IPS-18c (cell line): ENCODE measurements around the gene TLE4.

Experiments used
- H3K4me3 ChIP-seq: 2 replicates; pipeline ENCODE4 v1.7.0; 2013; ENCODE audit warnings: low read depth, mild to moderate bottlenecking, low read length, moderate library complexity; ENCODE audit not compliant: insufficient read depth
- H3K9me3 ChIP-seq: one replicate; pipeline ENCODE4 v1.6.1; 2013; ENCODE audit warnings: mild to moderate bottlenecking, low read length, moderate library complexity; ENCODE audit not compliant: control insufficient read depth, insufficient read depth

TLE4 gene

GRCh38 chr9:79664375-79664831, 92.6 kb downstream of the TLE4 start:
- Histone ChIP-seq H3K4me3 (no peak overlapping the region), H3K9me3 (no peaks in the 10 kb centered on the region)

- no peak overlapping the region for H3K4me3 ChIP-seq
- H3K9me3 ChIP-seq, result no peaks in the 10 kb centered on the region
Measured at GRCh38 chr9:79665369-79665768, 93.6 kb downstream of the TLE4 start.

- Histone ChIP-seq H3K4me3 (no peak overlapping the region), H3K9me3 (no peaks in the 10 kb centered on the region)
Measured at GRCh38 chr9:79665931-79666330, 94.2 kb downstream of the TLE4 start.

DNA sequence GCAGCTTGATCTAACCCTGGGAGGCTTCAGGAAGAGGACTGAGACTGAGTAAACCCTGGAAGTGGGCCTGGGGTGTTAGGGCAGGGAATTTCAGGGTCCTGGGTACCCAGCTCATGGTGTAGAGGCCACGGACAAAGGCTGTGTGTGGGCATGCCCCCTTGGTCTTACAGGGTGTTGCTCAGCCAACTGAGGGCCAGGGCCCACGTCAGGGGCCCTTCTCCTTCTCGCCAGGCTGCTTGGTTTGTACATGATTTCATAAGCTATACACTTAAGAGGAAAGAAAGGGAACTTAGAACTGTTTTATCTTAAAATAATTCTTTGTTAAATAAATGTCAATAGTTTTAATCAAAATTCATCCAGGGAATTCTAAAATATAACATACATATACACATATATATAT, 95.4 kb downstream of the TLE4 start:
- no peaks in the 10 kb centered on the region for H3K9me3 ChIP-seq
- H3K4me3 ChIP-seq, result no peak overlapping the region

DNA sequence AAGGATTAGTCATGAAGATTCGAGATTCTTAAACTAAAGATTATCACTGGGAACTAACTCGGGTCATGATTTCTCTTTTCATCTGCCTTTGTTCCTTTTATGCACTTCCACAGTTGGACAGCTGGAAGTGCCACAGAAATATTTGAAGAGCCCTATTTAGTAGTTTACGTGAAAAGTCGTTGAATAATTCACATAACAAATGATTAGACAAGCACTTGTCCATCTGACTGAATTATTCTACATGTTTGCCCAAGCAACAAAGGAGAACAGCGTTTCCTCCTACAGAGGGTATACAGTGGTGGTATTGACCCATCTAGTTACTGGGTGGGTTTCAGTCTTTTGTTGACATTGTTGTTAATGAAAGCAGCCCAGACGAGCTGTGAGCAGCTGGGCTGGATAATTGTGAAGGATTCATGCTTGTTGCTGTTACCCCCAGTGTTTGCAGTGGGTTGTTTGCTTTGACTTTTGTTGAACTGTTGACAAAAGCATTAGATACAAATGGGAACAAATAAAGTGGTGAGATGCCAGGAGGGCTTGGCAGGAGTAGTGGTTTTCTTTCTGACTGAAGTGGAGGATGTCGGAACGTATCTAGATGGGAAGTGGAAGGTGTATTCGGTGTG, 96.2 kb downstream of the TLE4 start:
- no peaks in the 10 kb centered on the region for H3K9me3 ChIP-seq
- H3K4me3 ChIP-seq, result no peak overlapping the region

- no peaks in the 10 kb centered on the region for H3K9me3 ChIP-seq
- H3K4me3 ChIP-seq, result no peak overlapping the region
Measured at GRCh38 chr9:79668956-79669355, 97.2 kb downstream of the TLE4 start.

- no peaks in the 10 kb centered on the region for H3K9me3 ChIP-seq
- no peak overlapping the region for H3K4me3 ChIP-seq
Measured at GRCh38 chr9:79670269-79670961, 98.7 kb downstream of the TLE4 start.

DNA sequence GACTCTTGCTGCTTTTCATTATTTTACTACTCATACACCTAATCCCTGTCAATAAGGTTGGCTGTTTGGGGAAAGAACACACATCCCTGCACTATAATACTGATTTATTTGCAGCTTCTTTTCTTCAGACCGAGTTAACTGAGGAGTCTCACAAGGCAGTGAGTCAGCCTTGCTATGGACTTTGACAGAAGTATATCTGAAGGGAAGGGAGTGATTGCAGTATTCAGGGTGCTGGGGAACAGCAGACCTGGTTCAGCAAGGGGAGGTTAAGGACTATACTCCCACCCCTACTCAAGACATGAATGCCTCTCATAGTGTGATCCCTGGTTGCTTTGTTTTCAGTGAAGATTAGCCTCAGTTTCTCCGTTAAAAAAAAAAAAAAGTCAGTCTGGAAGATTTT, 99.8 kb downstream of the TLE4 start:
- Histone ChIP-seq H3K9me3 (no peaks in the 10 kb centered on the region), H3K4me3 (no peak overlapping the region)

- no peak overlapping the region for H3K4me3 ChIP-seq
- no peaks in the 10 kb centered on the region for H3K9me3 ChIP-seq
Measured at GRCh38 chr9:79672236-79672635, 100.5 kb downstream of the TLE4 start.

DNA sequence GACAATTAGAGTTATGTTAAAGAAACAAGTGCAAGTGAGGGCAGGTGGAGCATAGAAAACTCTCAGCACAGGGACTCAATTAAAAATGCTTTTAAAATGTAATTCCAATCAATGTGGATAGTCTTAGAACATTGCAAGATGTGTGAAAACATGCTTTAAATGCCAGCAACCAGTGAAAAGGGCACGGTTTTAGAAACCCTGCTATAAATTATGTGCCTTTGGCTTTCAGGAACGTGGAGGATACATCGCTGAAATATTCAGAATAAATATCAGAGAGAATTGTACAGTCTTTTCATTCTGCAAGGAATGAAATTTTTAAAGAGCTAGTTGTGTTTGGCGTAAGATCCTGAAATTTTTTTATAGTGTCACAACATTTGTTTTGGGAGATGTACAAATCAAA, 101.1 kb downstream of the TLE4 start:
- H3K4me3 ChIP-seq, result no peak overlapping the region
- no peaks in the 10 kb centered on the region for H3K9me3 ChIP-seq

GRCh38 chr9:79673614-79674013, 101.8 kb downstream of the TLE4 start:
- Histone ChIP-seq H3K9me3 (no peaks in the 10 kb centered on the region), H3K4me3 (no peak overlapping the region)

DNA sequence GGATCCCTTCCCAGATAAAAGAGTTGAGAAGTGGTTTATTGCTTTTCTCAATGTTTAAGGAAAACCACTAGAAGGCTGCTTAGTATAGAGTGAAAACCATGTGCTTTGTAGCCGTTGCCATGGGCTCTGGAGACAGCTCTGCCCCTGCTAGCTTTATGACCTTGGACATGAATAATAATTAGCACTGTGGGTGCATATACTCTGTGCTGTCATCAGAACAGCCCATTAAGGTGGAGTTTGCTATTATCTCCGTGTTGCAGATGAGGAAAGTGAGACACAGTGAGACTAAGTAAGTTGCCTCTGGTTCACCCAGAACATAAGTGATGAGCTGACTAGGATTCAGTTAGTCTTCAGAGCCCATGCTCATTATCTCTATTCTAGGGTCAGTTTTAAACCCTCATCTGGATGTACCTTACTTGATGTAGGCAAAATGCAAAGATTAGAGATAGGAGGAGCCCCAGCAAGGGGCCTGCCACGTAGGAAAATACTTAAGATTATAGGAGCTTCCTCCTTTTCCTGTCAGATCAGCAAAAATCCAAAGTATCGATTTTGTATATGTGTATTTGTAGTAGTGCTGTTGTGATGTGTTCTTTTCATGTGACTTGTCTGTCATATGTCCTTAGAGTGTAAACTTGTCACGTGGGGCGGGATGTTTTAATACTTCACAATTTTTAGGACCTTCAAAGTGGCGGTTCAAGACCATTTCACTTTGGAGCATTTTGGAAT, 102.5 kb downstream of the TLE4 start:
- Histone ChIP-seq H3K9me3 (no peaks in the 10 kb centered on the region), H3K4me3 (no peak overlapping the region)

GRCh38 chr9:79681576-79681975, 109.8 kb downstream of the TLE4 start:
- Histone ChIP-seq H3K9me3 (no peaks in the 10 kb centered on the region), H3K4me3 (no peak overlapping the region)

- H3K4me3 ChIP-seq, result no peak overlapping the region
Measured at GRCh38 chr9:79682076-79682736, 110.4 kb downstream of the TLE4 start.

GRCh38 chr9:79684059-79684458, 112.3 kb downstream of the TLE4 start:
- Histone ChIP-seq H3K4me3 (no peak overlapping the region), H3K9me3 (no peaks in the 10 kb centered on the region)

More at GRCh38 chr9:79682076-79682736, 110.4 kb downstream of the TLE4 start:
- no peaks in the 10 kb centered on the region for H3K9me3 ChIP-seq

- no peak overlapping the region for H3K4me3 ChIP-seq
- H3K9me3 ChIP-seq, result no peaks in the 10 kb centered on the region
Measured at GRCh38 chr9:79684711-79685575, 113.2 kb downstream of the TLE4 start.

DNA sequence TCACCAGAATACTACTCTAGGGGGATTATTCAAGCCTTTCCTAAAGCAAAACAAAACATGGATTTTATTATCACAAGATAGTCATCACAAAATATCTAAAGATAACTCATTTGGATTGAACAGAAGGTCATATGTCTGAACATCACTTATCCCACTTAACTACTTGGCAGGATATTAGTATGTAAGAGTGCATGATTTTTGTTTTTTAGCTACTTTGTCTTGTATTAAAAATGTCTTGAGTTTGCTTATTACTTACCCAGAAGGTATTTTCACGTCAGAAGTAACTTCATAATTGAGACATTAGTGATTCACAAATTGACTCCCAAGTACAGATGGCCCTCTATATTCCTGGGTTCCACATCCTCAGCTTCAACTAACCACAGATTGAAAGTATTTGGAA, 113.8 kb downstream of the TLE4 start:
- H3K4me3 ChIP-seq, result no peak overlapping the region

More for the DNA sequence above, 113.8 kb downstream of the TLE4 start:
- H3K9me3 ChIP-seq, result no peaks in the 10 kb centered on the region
